Stimulated activated naive CD8-positive, alpha-beta T cell treated with anti-CD3 and anti-CD28 coated beads, Interleukin-15, amount 100 ng/mL, for 72 hours (primary cell): Measurements from ENCODE around the gene PRKN.

ENCODE experiments used
- ATAC-seq: fragments of 150-1000 bp; cut with Tn5 transposase; 2 replicates; pipeline ENCODE4 v1.10.0; 2021; ENCODE audit warnings: mild to moderate bottlenecking, moderate library complexity
- DNase-seq, 2 donors: peaks; one replicate each; pipeline ENCODE4 v3.0.0; 2021 to 2022
- H3K27ac Mint-ChIP-seq, 2 donors: one replicate each; pipeline ENCODE4 v1.8.0; 2022; ENCODE audit warnings: mild to moderate bottlenecking in 2 of 2, mixed read lengths in 2 of 2, moderate library complexity in 2 of 2
- H3K27me3 Mint-ChIP-seq: one replicate; pipeline ENCODE4 v1.8.0; 2022; ENCODE audit warnings: mixed read lengths
- H3K4me1 Mint-ChIP-seq: one replicate; pipeline ENCODE4 v1.8.0; 2022; ENCODE audit warnings: mild to moderate bottlenecking, mixed read lengths
- H3K4me3 Mint-ChIP-seq, 2 donors: one replicate each; pipeline ENCODE4 v1.8.0; 2022; ENCODE audit warnings: mild to moderate bottlenecking in 2 of 2, mixed read lengths in 2 of 2, moderate library complexity in 1 of 2
- H3K9me3 Mint-ChIP-seq, 2 donors: one replicate each; pipeline ENCODE4 v1.8.0; 2022; ENCODE audit warnings: mixed read lengths in 2 of 2

Gene PRKN

DNA sequence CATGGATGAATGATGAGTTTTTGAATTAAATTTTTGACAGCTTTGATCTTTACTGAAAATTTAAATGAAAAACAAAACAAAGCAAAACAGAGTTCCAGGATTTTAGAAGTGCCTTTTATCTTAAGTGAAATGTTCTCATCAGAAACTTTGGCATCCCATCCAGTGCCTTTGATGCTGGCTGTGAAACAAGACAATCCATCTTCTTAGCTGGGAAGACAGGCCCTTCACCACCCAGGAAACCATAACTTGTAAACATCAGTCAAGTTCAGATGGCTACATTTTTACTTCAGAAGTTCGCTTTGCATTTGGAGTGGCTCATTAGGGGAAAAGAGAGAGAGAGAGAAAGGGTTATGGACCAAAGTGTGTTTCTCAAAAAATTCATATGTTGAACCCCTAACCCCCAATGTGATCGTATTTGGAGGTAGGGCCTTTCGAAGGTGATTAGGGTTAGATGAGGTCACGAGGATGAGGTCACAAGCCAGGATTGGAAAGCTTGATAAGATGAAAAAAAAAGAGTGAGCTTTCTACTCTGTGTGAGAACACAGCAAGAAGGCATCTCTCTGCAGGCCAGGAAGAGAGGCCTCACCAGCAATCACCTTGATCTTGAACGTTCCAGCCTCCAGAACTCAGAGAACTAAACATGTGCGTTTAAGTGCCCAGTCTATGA lies 366.5 kb downstream of the PRKN start:
- Mint-ChIP-seq H3K4me1 (no peaks in the 10 kb centered on the region), H3K27ac (no peak overlapping the region), H3K27me3 (no peaks in the 10 kb centered on the region), H3K4me3 (no peak overlapping the region), H3K9me3 (no peaks in the 10 kb centered on the region)
- DNase-seq (no peak), ATAC-seq (no peak)

DNA sequence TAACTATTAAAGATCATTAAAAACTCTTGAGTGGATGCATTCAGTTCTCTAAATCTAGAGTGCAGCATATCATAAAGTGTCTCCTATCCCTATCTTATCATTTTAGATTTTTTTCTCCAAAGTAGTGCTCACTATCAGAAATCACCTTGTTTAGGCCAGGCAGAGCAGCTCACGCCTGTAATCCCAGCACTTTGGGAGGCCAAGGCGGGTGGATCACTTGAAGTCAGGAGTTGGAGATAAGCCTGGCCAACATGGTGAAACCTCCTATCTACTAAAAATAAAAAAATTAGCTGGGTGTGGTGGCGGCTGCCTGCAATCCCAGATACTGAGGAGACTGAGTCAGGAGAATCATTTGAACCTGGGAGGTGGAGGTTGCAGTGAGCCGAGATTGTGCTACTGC lies 368.9 kb downstream of the PRKN start:
- H3K4me3 Mint-ChIP-seq, result no peak overlapping the region
- H3K27ac Mint-ChIP-seq, result no peak overlapping the region
- no peaks in the 10 kb centered on the region for H3K27me3 Mint-ChIP-seq
- H3K4me1 Mint-ChIP-seq, result no peaks in the 10 kb centered on the region
- no peaks in the 10 kb centered on the region for H3K9me3 Mint-ChIP-seq
- DNase-seq, result no peak
- no peak for ATAC-seq

DNA sequence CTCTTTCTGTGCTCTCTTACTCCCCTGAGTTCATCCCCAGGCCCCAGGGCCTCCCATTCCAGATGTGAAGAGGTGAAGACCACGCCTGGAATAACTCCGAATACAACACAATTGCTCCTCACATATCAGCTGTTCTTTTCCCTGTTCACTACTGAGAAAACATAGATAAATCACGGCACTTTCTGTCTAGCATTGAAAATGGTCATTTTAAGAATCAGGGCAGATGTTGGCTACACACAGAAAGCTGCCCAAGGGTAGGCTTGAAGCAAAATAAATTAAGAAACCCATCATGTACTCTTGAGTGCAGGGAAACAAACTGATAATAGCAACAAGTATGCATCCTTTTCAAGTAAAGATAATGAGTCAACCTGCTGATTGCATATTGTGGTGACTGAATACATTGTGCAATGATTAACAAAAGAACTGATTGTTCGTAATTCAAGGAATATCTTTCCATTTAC lies 382.5 kb downstream of the PRKN start:
- Mint-ChIP-seq H3K4me3 (no peak overlapping the region), H3K27me3 (no peaks in the 10 kb centered on the region), H3K9me3 (peaks cover 0 to 9% of the 10 kb centered on the region in 2 donors), H3K27ac (no peak overlapping the region), H3K4me1 (no peaks in the 10 kb centered on the region)
- ATAC-seq (no peak), DNase-seq (no peak)

DNA sequence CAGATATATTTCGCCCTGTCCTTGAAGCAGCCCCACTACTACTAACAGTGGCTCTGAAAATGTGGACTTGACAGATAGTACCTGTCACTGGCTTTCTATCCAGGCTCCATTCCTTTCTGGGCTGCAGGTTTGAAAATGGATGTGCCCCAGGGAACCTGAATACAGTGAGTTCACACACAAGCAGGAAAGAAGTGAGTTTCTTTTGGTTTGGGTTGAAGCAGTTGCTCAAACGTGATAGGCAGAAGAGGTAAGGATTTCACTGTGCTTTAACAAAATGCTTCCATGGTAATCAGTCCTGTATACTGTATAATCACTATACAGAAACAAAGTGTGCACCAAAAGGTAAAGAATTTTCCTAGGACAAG lies 382.9 kb downstream of the PRKN start:
- H3K9me3 Mint-ChIP-seq, result peaks cover 0 to 9% of the 10 kb centered on the region in 2 donors
- ATAC-seq (no peak), DNase-seq (no peak)
- no peaks in the 10 kb centered on the region for H3K27me3 Mint-ChIP-seq
- H3K4me3 Mint-ChIP-seq, result no peak overlapping the region
- no peak overlapping the region for H3K27ac Mint-ChIP-seq
- no peaks in the 10 kb centered on the region for H3K4me1 Mint-ChIP-seq

DNA sequence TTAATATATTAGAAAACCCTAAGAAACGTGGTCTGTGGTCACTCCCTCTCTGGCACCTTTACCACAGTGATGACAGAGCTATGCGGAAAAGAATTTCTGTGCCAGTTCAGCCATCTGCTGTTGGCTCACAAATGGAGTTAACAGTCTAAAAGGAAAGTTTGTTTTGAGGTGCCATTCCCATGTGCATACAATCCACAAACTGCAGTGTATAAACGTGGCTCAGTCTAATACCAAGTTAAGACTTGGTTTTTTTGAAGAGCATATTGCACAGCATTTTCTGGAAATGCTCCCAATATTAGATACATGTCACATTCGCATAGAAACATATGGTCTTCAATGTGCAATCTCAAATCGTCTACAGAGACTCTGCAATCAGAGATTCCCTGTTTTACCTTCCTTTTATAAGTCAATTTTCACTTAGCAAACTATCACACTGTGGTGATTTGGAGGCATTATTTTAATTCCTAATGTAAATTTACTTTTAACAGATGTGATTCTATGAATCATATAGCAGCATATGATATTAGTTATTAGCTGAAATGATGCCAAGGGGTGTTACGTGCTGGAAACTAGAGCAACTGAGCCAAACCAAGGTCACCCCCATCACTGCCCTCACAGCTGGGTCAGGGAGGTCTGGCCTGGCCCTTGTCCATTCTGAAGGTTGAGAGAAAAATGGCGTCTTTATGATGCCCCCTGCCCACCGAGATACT lies 383.5 kb downstream of the PRKN start:
- no peak overlapping the region for H3K4me3 Mint-ChIP-seq
- no peak overlapping the region for H3K27ac Mint-ChIP-seq
- H3K9me3 Mint-ChIP-seq, result peaks cover 0 to 9% of the 10 kb centered on the region in 2 donors
- ATAC-seq (no peak), DNase-seq (no peak)
- no peaks in the 10 kb centered on the region for H3K4me1 Mint-ChIP-seq
- H3K27me3 Mint-ChIP-seq, result no peaks in the 10 kb centered on the region

DNA sequence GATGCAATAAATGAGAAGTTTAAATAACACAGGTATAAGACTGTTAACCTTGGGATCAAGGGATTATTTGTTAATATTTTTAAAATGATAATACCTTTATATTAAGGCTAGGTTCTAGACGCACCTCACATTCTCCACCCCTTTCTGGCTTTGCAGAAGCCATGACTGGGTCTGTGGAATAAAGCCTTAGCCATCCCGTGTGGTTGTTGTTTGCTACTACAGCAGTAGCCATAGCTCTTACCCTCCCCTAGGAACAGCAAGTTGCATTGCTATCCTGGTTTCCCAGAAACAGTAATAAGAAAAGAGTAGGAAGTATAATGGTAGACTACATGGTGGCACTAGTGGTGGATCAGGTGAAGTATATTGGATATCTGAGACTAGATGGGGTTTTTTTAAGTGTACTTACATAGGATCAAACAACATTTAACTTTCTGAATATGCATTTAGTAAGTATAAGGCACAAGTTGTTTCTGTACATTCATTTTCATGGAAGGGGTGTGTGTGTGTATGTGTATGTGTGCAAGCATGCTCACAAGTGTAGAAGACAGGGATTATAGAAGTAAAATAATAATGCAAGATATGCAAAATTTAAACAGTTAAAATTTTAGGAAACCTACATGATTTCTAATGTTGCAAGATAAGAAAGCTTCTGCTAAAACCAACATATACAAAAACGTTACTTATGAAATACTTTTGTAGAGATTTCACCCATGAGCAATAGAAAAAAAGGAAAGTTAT lies 384.2 kb downstream of the PRKN start:
- Mint-ChIP-seq H3K4me3 (no peak overlapping the region), H3K9me3 (peaks cover 0 to 9% of the 10 kb centered on the region in 2 donors), H3K4me1 (no peaks in the 10 kb centered on the region), H3K27ac (no peak overlapping the region), H3K27me3 (no peaks in the 10 kb centered on the region)
- ATAC-seq (no peak), DNase-seq (no peak)

DNA sequence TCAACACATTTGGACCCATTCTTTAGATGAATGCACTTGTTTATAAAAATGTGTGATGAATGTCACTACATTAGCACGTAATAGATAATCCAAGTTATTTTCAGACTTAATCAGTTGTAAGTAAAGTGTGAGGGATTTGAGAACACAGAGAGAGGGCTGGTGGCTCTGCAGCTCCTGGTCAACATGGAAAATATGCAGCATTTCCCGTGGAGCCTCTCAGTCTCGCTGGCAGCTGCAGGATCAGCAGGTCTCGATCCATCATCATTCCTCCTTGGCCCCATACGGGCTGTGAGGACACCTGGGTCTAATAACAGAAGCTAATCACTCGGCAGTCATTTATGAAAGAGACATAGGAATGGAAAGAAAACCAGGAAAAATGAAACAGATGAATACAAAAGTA lies 390.2 kb downstream of the PRKN start:
- ATAC-seq (no peak), DNase-seq (no peak)
- no peak overlapping the region for H3K4me3 Mint-ChIP-seq
- no peak overlapping the region for H3K27ac Mint-ChIP-seq
- no peaks in the 10 kb centered on the region for H3K4me1 Mint-ChIP-seq
- peaks cover 7 to 16% of the 10 kb centered on the region in 2 donors for H3K9me3 Mint-ChIP-seq
- H3K27me3 Mint-ChIP-seq, result no peaks in the 10 kb centered on the region

DNA sequence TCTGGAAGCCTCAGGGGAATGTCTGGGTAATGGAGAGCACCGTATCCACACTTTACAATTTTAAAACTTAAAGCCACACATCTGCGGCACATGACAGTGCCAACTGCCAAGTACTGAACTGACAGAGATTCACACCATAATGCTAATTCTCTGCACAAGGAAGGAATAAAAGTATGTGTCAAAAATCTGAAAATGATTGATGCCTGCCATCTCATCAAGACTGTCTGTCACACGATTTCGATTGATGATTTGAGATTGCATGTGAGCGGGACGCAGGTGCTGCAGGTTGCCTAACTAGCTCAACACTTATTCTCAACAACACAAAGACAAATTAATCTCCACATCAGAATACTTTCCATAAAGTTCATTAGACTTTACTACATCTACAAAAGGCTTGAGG lies 391.2 kb downstream of the PRKN start:
- Mint-ChIP-seq H3K4me3 (no peak overlapping the region), H3K27ac (no peak overlapping the region), H3K4me1 (no peaks in the 10 kb centered on the region), H3K9me3 (peaks cover 10 to 22% of the 10 kb centered on the region in 2 donors), H3K27me3 (no peaks in the 10 kb centered on the region)
- DNase-seq (no peak), ATAC-seq (no peak)

DNA sequence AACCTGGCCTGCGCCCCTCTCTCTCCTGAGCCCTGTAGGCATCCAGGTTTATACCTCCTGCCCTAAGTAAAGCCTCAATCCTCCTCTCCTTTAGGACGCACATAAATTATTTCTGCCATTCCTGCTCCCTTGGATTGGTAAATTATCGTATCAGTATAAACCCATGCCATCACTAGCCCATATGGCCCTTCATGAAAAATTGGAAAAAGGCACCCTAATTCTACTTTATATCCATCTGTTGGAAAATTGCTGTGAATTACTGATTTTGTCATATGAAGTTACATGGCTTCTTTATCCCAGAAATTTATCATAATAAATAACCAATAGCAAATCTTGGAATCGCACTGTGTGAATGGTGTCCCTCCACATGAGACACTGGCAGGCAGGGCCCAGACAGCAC lies 395.2 kb downstream of the PRKN start:
- no peak for ATAC-seq
- no peak for DNase-seq
- H3K4me3 Mint-ChIP-seq, result no peak overlapping the region
- H3K9me3 Mint-ChIP-seq, result peaks cover 12 to 28% of the 10 kb centered on the region in 2 donors
- H3K27me3 Mint-ChIP-seq, result no peaks in the 10 kb centered on the region
- no peaks in the 10 kb centered on the region for H3K4me1 Mint-ChIP-seq
- H3K27ac Mint-ChIP-seq, result no peak overlapping the region

DNA sequence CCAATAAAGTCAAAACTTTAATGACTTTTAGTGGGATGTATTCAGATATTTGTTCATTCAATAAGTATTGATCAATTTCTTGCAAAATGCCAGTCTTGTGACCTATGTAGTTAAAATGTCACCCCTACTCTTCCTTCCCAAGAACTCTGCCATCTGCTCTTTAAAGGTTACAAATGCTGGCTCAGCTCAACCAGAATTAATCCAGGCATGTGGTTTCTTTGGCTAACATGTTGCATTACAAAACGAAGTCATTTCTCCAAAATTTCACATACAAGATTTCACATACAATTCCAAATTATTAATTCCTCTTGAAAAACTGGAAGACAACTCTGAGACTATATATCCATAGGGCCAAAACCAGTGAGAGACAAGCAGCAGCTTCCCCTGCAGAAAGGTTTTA lies 395.7 kb downstream of the PRKN start:
- H3K9me3 Mint-ChIP-seq, result peaks cover 12 to 28% of the 10 kb centered on the region in 2 donors
- no peaks in the 10 kb centered on the region for H3K27me3 Mint-ChIP-seq
- ATAC-seq, result no peak
- no peak for DNase-seq
- no peak overlapping the region for H3K4me3 Mint-ChIP-seq
- no peaks in the 10 kb centered on the region for H3K4me1 Mint-ChIP-seq
- no peak overlapping the region for H3K27ac Mint-ChIP-seq

DNA sequence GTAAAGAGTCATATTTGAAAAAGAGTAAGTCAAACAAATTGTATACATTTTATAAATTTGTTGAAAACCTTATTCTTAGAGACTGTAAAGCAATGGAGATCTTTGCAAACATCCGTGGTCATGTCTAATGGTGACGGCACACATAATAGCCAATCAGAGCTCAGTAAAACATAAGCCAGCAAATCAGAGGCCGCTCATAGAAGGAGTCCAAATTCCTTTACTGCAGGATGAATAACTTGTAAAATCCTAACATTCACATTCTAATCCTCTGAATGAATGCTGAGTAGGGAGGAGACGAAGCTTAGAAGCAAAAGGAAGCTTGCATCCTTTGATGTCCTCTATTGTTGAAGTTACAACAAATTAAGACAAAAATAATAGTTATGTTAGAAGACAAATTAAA lies 401.7 kb downstream of the PRKN start:
- ATAC-seq, result no peak
- no peaks in the 10 kb centered on the region for H3K27me3 Mint-ChIP-seq
- no peak for DNase-seq
- H3K4me1 Mint-ChIP-seq, result no peaks in the 10 kb centered on the region
- H3K9me3 Mint-ChIP-seq, result peaks cover 0 to 19% of the 10 kb centered on the region in 2 donors
- no peak overlapping the region for H3K4me3 Mint-ChIP-seq
- no peak overlapping the region for H3K27ac Mint-ChIP-seq

DNA sequence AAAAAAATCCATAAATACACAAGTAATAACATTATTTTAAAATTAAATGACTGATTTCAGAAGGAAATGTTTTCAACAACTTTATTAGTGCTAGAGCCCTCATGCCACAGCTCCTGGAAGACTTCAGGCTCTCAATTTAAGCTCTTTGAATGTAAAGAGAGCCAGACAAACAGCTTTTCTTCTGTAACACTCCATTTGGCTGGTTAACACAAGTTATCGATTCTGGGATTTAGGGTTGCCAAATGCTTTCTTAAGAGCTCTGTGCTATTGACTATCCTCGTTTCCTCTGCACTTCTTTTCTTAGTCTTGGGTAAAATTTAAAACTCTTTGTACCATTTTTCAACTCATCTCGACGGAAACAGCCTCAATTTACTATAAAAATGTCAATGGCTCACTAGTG lies 402.5 kb downstream of the PRKN start:
- H3K4me3 Mint-ChIP-seq, result no peak overlapping the region
- no peak overlapping the region for H3K27ac Mint-ChIP-seq
- peaks cover 0 to 18% of the 10 kb centered on the region in 2 donors for H3K9me3 Mint-ChIP-seq
- H3K27me3 Mint-ChIP-seq, result no peaks in the 10 kb centered on the region
- H3K4me1 Mint-ChIP-seq, result no peaks in the 10 kb centered on the region
- ATAC-seq, result no peak
- DNase-seq, result no peak

DNA sequence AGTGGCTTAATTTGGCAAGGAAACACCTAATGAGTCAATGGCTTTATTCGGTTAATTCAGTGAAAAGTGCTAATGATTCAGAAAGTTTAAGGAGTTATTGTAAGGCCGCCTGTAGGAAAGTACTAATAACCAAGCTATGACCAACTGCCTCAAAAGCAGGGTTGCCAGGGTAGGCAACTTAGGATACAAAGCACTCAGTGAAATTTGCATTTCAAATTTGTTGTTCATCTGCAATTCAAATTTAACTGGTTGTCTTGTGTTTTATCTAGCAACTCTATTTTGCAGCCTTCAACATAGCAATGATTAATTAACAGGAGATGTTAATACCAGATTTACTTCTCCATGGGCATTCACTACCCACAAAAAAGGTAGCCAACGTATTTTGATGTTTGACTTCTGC lies 412.3 kb downstream of the PRKN start:
- Mint-ChIP-seq H3K4me3 (no peak overlapping the region), H3K27me3 (no peaks in the 10 kb centered on the region), H3K27ac (no peak overlapping the region), H3K9me3 (no peaks in the 10 kb centered on the region), H3K4me1 (no peaks in the 10 kb centered on the region)
- ATAC-seq (no peak), DNase-seq (no peak)

DNA sequence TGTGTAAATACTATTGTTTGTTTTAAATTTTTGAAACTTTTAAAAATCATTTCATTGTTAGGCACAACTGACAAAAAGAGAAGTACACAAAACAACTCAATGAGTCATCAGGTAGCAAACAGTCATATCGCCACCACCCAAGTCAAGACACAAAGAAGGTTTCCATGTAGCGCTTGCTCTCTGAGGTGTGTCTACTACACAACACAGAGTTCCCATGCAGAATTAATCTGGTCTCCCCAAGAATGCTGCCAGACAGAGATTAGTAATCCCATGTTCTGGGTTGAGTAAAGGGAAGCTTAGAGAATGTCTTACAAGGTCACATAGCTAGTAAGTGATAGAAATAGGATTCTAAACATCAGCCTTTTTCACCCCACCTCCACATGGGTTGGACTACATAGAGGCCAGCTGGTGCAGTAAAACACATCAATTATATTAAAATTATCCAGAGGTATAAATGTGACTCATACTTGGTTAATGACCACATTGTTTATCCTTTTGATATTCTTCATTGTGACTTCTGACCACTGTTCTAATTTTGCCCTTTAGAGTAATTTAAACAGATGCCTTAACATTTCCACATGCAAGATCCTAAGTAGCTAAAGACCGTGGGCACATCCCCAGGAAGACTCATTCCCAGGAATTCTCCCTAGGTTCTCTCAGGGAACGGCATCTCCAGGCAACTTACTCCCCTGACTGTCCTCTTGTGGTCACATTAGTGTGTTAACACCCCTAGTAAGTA lies 413.5 kb downstream of the PRKN start:
- Mint-ChIP-seq H3K4me1 (no peaks in the 10 kb centered on the region), H3K9me3 (no peaks in the 10 kb centered on the region), H3K27ac (no peak overlapping the region), H3K27me3 (no peaks in the 10 kb centered on the region), H3K4me3 (no peak overlapping the region)
- DNase-seq (no peak), ATAC-seq (no peak)

DNA sequence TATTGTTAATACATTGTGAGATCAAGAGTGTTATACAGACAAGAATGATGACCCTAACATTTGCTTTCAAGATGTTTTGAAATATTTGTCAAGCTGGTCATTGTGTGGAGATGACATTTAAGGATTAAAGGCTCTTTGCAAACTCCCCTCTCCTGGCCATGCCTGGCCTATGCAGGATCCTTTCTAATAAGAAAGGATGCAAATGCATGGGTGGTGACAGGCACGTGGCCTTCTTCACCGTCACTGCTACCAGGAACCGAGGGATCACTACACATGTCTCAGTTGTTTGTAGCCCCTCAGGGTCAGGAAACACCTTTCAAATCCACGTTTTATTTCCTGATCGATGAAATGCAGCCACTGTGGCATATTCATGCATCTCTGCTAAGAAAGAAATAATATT lies 419.7 kb downstream of the PRKN start:
- no peak for DNase-seq
- no peak overlapping the region for H3K4me3 Mint-ChIP-seq
- H3K27ac Mint-ChIP-seq, result no peak overlapping the region
- no peaks in the 10 kb centered on the region for H3K27me3 Mint-ChIP-seq
- no peak for ATAC-seq
- no peaks in the 10 kb centered on the region for H3K9me3 Mint-ChIP-seq
- H3K4me1 Mint-ChIP-seq, result no peaks in the 10 kb centered on the region

DNA sequence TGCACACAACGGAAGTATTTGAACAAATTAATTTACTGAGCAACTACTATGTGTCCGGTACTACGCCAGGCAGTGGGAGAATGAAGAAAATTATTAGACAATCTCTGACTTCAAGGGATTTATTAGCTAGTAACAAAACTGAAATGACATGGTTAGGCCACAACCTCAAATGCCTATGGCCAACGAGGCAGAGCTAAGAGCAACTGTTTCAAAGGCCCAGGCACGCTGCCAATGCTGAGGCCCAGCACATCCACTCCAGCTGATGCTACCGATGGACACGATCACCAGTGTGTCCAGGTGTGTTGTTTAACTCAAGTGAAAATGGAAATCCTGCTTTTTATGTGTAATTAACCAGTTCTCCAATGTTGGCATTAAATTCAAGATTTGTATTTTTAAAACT lies 420.9 kb downstream of the PRKN start:
- ATAC-seq, result no peak
- Mint-ChIP-seq H3K4me1 (no peaks in the 10 kb centered on the region), H3K27me3 (no peaks in the 10 kb centered on the region), H3K9me3 (peaks cover 0 to 4% of the 10 kb centered on the region in 2 donors), H3K4me3 (no peak overlapping the region), H3K27ac (no peak overlapping the region)
- DNase-seq, result no peak
